HTERT RPE-1 (cell line): ENCODE measurements around the gene SEPTIN8.

Experiments used
- in situ Hi-C: fragments of 300-500 bp; cut with MboI; formaldehyde crosslinking; loops from 4 replicates; pipeline ENCODE4 v1.14.3; 2020; ENCODE audit warnings: low sequenced_read_pairs

Gene SEPTIN8

DNA sequence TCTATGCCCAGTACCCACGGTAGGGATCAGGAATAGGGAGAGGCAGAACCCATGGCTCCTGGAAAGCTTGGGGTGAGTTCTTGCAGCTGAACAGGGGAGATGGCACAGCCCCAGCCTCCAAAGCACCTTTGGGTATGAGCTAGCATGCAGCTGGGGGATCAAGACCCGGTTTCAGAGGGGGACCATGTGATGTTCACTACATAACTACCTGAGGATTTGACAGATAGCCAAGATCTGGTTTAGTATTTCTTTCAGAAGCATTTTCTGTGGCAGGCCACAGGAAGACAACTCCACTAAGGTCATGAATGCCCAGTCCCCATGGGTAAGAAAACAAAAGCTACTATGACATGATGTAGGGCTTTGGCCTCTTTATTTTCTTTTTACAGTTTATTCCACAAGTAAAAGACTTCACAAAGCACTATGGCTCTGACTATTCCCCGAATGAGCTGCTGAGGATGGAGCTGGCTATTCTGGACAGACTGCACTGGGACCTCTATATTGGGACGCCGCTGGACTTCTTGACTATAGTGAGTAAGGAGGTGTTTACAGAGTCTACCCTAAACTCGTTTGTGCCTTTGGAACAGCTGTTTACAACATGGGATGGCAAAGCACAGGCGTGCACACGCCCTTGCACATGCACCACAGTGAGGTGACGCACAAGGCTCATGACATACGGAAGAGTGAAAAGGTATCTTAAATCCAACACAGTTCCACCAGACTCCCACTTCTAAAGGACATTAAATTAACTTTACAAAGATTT lies 26.4 kb downstream of the SEPTIN8 start:
- in situ Hi-C loops = no loop called here

GRCh38 chr5:132749506-132749905 lies 27.5 kb downstream of the SEPTIN8 start:
- in situ Hi-C loops = no loop called here

DNA sequence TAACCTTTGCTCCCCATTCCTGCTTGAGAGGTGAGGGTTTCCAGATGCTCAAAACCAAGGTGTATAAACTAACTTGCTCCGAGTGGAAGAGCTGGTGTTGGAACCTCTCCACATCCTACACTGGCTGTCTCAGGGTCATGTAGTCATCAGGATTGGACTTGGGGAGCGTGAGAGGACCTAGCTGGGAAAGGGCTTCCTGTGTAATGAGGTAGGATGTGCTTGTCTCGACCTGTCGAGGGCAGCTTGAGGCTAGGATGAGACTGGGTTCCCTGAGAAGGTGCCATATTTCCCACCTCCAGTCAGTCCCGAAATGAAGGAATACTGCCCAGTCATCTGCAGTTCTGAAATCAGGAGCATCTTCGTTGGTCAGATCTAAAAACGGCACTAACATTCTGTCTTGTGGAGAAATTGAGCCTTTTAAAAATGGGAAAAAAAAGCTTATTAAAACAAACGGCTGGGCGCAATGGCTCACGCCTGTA lies 28.5 kb downstream of the SEPTIN8 start:
- in situ Hi-C loops = no loop called here

DNA sequence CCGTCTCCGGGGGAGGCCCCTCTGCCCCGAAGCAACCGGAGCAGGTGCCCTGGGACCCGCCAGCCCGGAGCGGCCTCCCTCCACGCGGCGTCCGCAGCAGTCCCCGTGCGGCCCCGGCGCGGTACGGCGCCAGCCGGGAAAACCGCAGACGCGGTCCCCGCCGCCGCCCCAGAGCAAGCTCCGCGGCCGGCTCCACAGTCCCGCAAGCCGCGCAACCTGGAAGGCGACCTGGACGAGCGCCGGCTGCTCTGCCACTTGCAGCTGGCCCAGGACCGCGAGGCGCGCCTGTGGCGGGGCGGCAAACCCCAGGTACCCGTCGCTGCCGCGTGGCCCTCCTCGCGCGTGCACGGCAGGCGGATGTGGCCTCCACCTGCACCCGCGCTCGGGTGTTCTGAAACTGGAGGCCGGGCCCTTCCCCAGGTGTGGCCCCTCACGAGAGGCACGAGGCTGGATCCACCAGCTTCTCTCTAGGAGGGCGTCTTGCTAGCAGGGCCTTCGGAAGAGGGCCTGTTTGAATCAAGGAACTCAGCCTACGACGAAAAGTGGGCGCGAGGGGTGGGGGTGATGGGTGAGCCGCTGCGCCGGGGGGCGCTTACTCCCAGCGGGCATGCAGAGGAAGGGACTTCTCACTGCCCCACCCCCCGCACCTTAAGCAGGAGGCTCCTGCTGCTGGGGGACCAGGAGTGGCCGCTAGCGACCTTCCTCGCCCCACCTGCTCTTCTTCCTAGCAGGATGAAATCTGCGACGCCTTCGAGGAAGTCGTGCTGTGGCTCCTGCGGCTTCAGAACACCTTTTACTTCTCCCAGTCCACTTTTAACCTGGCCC lies 29.2 kb downstream of the SEPTIN8 start:
- in situ Hi-C loops = no loop called here

DNA sequence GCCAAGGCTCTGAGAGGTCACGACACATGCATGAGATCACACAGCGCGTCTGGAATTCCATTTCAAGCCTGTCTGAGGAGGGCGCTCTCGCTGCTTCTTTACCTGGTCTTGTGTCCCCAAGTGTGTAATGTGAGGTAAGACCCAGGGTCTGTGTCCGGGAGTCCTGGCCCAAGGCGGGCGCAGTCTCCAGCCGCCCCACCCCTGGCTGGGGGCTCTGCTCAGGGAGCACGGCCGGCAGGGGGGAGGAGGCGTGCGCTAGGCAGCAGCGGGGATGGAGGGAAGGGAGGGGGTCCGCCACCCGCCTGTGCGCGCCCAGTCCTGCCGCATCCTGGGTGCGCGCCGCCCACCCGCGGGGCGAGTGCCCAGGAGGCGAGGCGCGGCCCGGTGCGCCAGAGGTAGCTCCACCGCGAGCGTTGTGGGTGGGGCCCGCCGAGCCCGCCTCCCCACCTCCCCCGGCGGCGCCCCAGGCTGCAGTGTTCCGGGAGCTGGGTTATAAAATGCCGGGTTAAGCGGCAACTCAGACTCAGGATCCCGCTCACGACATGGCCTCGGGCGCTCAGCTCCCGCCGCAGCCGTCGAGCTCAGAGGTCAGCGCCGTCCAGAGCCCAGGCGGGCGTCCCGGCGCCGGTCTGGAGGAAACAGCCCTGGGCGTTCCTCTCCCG lies 30.0 kb downstream of the SEPTIN8 start, which contains the start of gene CCNI2:
Gene CCNI2, plus strand, starts transcription at position 473 of the 662 bp plus-strand sequence. Its CDS starts 70 bp downstream, at position 543.
- in situ Hi-C loops = no loop called here

- in situ Hi-C loops = no loop called here
These were observed 30.5 kb downstream of the SEPTIN8 start for GRCh38 chr5:132746592-132746953.

GRCh38 chr5:132744659-132745058 lies 32.4 kb downstream of the SEPTIN8 start:
- in situ Hi-C loops = no loop called here

GRCh38 chr5:132742626-132743025 lies 34.4 kb downstream of the SEPTIN8 start:
- in situ Hi-C loops = no loop called here

DNA sequence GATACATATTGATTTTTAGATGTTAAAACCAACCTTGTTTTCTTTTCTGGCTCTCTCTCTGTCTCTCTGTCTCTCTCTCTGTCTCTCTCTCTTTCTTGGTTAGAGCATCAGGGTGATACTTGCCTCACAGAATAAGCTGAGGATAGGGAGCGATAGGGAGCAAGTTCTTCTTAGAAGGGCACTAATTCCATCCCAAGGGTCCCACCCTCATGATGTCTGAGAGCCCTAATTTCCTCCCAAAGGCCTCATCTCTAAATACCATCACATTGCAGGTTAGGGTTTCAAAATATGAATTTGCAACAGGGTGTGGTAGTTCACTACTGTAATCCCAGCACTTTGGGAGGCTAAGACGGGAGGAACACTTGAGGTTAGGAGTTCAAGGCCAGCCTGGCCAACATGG lies 34.9 kb downstream of the SEPTIN8 start:
- in situ Hi-C loops = no loop called here

- in situ Hi-C loops = no loop called here
These were observed 37.8 kb downstream of the SEPTIN8 start for GRCh38 chr5:132739232-132739631.

- in situ Hi-C loops = no loop called here
These were observed 38.9 kb downstream of the SEPTIN8 start for GRCh38 chr5:132737982-132738681.

- in situ Hi-C loops = no loop called here
These were observed 39.9 kb downstream of the SEPTIN8 start, which contains the start of gene KIF3A for GRCh38 chr5:132736853-132737833. KIF3A (minus strand) TSS chr5:132737546; CDS start chr5:132737419, 127 bp downstream.

DNA sequence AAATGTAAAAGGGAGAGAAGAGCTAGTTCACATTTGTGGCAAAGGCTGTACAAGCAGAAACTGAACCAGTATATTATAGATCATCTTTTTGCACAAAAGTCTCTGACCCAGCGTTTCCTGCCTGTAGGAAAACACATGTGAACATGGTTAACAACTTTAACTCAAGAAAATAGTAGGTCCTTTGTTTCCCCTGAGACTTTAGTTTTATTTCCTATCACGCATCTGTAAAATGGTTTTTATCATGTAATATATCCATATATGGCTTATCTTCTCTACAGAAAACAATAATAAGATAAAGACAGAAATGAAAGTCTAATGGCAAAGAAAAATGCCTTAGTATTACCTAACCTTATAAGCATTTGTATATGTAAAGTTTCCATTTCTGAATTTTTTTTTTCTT lies 42.4 kb downstream of the SEPTIN8 start:
- in situ Hi-C loops = no loop called here

- in situ Hi-C loops = no loop called here
These were observed 43.4 kb downstream of the SEPTIN8 start for GRCh38 chr5:132733499-132734148.

- in situ Hi-C loops = no loop called here
These were observed 47.1 kb downstream of the SEPTIN8 start for GRCh38 chr5:132729896-132730295.

- in situ Hi-C loops = no loop called here
These were observed 51.3 kb downstream of the SEPTIN8 start for GRCh38 chr5:132725745-132726144.

DNA sequence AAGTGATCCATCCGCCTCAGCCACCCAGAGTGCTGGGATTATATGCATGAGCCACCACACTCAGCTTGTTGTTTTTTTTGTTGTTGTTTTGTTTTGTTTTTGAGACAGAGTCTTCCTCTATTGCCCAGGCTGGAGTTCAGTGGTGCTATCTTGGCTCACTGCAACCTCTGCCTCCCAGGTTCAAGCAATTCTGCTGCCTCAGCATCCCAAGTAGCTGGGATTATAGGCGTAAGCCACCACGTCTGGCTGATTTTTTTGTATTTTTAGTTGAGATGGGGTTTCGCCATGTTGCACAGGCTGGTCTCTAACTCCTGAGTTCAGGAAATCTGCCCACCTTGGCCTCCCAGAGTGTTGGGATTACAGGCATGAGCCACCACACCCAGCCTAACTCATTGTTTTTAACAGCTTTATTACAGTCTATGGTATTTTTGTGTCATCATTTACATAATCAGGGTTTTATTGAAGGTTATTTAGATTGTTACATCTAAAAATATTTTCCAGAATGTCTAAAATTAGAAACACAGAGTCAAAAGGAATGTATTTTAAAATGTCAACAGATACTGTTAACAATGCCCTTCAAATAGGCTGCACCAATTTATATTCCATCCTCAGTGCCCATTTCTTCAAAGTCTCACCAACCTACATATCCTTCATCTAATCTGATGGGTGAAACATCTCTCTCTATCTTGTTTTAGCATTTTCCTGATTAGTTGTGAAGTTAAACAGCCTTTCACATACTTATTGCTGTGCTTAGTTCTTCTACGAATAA lies 58.3 kb downstream of the SEPTIN8 start:
- in situ Hi-C loops = no loop called here
